AG09309 (cell line): ENCODE measurements around the gene SLC22A23.
A peak's percentile ranks its signal among the peaks of the same experiment; 100 is the strongest.

ENCODE experiments used
- DNase-seq: peaks from one replicate; pipeline ENCODE4 v3.0.0-alpha.2; 2010; ENCODE audit warnings: low read depth
- H3K4me3 ChIP-seq: 2 replicates; pipeline ENCODE4 v1.5.1; 2011; ENCODE audit warnings: mild to moderate bottlenecking, low read depth, low read length, moderate library complexity; ENCODE audit not compliant: control insufficient read depth
- TF ChIP-seq, protein P1 (sequence below): IDR thresholded peaks from 2 replicates; pipeline ENCODE4 v1.5.1; 2011; ENCODE audit warnings: mild to moderate bottlenecking, low read depth, low read length, inconsistent platforms; ENCODE audit not compliant: insufficient read depth, control insufficient read depth; ENCODE audit errors: missing control alignments

Gene SLC22A23

DNA sequence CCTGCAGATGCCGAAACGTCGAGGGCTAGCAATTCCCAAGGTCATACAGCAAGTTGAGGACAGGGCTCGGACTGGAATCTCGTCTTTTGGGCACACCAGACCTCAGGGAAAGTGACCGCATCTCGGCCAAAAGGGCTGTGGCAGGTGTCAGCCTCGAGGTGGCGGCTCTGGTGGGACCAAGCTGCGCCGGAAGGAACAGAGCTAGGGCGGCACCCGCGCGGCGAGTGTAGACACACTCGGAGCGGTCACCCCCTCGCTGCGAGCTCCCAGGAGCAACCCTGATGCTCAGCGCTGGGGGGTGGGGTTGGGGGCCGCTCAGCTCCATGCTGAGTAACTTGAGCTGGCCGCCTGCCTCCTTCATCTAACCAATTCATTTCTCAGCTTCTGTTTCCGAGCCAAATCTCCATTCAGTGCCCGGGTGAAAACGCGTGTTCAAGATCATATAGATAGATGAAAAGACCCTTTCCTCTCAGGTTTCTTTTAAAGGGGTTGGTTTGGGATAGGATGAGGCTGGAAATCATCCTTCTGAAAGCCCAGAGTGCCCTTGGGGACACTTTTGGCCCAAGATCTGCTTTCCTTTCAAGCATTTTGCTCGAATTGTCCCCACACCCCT, 227.2 kb downstream of the SLC22A23 start:
- no peak overlapping the region for H3K4me3 ChIP-seq
- DNase-seq: no peak

DNA sequence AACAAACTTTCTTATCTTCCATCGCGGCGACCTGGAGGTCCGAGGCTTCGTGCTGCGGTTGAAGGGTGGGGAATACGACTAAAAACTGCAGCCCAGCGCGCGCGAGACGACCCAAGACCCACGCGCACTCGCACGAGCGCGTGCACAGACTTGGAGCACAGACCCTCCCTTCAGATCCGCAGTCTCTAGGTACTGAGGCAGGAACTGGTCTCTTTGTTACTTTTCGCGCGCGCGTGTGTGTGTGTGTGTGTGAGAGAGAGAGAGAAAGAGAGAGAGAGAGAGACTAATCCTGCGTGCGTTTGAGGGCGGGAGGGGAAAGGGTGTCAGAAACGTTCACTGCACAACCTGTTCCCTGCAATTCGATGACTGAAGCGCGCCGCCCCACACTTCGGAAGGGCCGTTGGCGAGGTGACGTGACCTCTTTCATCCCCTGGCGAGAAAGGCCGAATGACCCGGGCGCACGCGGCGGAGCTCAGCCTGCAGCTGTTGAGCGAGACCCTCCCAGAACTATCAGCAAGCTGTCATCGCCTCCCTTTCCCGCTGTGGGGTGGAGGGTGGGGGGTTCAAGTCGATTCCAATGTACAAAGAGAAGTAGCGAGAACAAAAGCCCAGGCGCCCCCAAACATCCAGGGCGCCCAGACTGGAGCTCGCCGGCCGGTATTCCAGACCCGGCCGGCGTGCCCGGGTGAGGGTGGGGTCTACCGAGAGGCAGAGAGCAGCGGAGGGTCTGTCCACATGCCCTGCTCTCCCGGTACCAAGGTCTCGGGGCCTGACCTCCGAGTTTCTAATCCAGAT, 227.9 kb downstream of the SLC22A23 start:
- DNase-seq: no peak
- H3K4me3 ChIP-seq: no peak overlapping the region

More for the DNA sequence above, 227.2 kb downstream of the SLC22A23 start:
- TF ChIP-seq, protein P1, sequence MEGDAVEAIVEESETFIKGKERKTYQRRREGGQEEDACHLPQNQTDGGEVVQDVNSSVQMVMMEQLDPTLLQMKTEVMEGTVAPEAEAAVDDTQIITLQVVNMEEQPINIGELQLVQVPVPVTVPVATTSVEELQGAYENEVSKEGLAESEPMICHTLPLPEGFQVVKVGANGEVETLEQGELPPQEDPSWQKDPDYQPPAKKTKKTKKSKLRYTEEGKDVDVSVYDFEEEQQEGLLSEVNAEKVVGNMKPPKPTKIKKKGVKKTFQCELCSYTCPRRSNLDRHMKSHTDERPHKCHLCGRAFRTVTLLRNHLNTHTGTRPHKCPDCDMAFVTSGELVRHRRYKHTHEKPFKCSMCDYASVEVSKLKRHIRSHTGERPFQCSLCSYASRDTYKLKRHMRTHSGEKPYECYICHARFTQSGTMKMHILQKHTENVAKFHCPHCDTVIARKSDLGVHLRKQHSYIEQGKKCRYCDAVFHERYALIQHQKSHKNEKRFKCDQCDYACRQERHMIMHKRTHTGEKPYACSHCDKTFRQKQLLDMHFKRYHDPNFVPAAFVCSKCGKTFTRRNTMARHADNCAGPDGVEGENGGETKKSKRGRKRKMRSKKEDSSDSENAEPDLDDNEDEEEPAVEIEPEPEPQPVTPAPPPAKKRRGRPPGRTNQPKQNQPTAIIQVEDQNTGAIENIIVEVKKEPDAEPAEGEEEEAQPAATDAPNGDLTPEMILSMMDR: no peak

DNA sequence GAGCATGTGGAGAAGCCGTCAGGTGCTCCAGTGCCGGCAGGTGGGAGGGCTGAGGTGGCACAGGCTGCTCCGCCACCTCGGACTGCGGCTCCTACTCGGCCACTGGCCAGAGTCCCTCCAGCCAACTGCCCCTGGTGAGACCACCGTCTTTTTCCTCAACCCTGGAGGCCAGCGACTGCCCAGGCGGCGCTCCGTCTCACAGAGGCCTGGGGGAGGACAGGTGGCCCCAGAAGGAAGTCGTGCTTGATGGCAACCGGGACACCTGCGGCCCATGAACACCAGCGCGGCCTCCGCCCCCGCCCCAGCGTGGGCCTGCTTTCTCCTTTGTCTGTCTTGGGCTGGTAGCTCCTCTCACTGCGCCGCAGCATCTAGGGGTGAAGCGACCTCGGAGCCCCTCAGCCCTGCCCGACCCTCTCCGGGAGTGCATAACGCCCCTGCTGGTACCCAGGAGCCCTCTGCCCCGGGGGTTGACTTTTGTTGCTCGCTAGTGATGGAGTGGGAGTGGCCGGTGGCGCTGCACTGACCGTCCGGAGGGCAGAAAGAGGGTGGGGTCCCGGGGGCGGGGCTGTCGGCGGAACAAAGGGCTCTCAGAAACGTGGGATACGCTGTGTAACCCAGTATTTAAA, 228.7 kb downstream of the SLC22A23 start:
- H3K4me3 ChIP-seq: no peak overlapping the region
- DNase-seq: no peak
- TF ChIP-seq, protein P1: no peak

More for the DNA sequence above, 227.9 kb downstream of the SLC22A23 start:
- TF ChIP-seq, protein P1: no peak

DNA sequence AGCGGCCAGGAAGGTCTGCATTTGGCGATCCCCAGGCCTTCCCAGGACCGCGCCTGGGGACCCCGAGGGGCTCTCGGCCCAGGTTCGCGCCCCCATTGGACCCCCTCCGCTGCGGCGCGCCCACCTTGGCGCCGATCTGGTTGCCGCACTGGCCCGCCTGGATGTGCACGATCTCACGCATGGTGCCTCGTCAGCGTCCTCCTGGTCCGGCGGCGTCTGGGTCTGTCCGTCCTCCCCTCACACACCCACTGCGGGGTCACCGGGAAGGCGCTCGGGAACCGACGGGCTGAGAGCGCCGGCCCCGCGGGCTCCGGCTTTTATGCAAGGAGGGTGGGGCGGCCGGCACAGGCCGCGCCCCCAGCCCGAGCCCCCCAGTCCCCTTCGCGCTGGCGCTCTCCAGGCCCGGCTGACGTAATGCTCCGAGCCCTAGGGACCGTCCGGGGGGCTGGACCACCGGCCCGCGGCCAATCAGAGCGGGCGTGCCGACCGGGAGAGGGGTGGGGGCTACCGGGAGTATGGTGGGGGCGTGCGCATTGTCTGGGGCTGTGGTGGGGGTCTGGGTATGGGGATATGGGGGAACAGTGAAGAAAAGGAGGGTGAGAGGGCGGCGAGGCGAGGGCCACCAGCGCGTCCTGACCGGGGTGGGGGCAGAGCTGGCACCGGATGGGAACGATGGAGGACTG, 229.3 kb downstream of the SLC22A23 start, which contains the start of gene TUBB2B:
Gene TUBB2B (minus strand): TSS at position 291 of the 683 bp plus-strand sequence. CDS start 110 bp downstream, at position 181.
- H3K4me3 ChIP-seq: peak within 1 kb of the TSS; percentile 18
- TF ChIP-seq, protein P1: no peak
- DNase-seq: no peak

DNA sequence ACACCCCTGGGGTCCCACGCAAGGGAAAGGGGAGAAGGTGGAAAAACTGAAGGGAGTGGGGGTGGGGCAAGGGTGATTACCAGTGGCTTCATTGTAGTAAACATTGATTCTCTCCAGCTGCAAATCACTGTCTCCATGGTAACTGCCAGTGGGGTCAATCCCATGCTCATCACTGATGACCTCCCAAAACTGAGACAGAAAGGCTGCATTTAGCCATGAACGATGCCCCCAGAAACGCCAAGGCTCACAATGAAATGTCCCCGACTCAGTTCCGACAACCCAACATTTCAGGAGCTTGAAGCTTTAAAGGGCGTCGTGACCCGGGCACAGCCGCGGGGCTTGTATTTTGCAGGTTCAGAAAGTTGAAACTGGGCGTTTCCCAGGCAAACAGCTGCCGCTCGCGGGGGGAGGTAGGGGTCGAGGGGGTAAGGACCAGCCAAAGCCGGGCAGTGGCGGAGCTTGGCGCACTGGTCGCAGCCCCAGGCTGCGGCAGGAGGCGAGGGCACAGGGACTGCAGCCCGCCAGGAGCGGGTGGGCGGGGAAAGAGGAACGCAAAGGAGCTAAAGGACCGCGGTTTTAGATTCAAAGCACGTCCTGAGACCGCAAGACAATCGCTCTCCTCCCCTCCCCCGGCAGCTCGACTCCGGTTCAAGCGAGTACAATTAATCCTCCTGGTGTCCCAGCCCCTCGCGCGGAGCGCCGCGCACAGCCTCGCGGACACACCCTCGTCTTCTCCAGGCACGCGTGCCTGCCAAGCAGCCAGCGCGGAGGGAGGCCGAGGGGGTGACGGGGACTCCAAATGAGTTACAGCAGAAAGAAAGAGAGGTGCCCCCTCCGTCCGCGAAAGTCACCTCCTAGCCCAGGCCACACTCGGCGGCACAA, 230.1 kb downstream of the SLC22A23 start:
- peak overlapping the region; percentile 18 for H3K4me3 ChIP-seq
- no peak for DNase-seq
- TF ChIP-seq, protein P1: no peak
